IMR-90 (cell line): ENCODE data around the gene GPRC5B. TPM values are rescaled to one million over a fixed set of nuclear protein-coding genes. Genes with fewer than 3 reads are reported as not detected.

Experiments used
- ATAC-seq: fragments of 200-7000 bp; cut with Tn5 transposase; 2 replicates; pipeline ENCODE4 v1.9.1; 2020; ENCODE audit warnings: low read depth, mild to moderate bottlenecking, moderate library complexity
- BruUV-seq: library from RNA; stranded (reverse); fragments of 400-500 nt; replicated peaks from 2 replicates; lab custom pipeline; 2021; lab: Mats Ljungman, UMichigan
- CTCF ChIA-PET: fragments of 300-600 bp; formaldehyde crosslinking; extraction: SDS; loops from one replicate; lab custom pipeline; 2021; ENCODE audit warnings: antibody characterized with exemption; lab: Yijun Ruan, JAX
- POLR2A ChIA-PET: fragments of 300-600 bp; sonication (Branson Sonifier 250); formaldehyde crosslinking; loops from one replicate; lab custom pipeline; 2022; ENCODE audit warnings: antibody characterized with exemption; ENCODE audit not compliant: unreplicated experiment; lab: Charles Lee
- DNase-seq: peaks from one replicate; pipeline ENCODE4 v3.0.0; 2013
- H2AFZ ChIP-seq: replicated peaks from 2 replicates; pipeline ENCODE3; 2013; ENCODE audit warnings: low read length, mild to moderate bottlenecking; ENCODE audit not compliant: poor library complexity
- H2AK5ac ChIP-seq: 2 replicates; pipeline ENCODE4 v1.6.1; 2013; ENCODE audit warnings: low read depth, low read length, inconsistent platforms
- H2AK9ac ChIP-seq: replicated peaks from 2 replicates; pipeline ENCODE3; 2013; ENCODE audit warnings: mild to moderate bottlenecking, low read depth, low read length, moderate library complexity; ENCODE audit not compliant: poor library complexity
- H2BK120ac ChIP-seq: 2 replicates; pipeline ENCODE4 v1.6.1; 2013; ENCODE audit warnings: low read depth, low read length, inconsistent platforms
- H2BK15ac ChIP-seq: 3 replicates; pipeline ENCODE4 v1.6.1; 2013; ENCODE audit warnings: low read depth, low read length, inconsistent platforms
- H2BK20ac ChIP-seq: 2 replicates; pipeline ENCODE4 v1.6.1; 2013; ENCODE audit warnings: low read depth, mild to moderate bottlenecking, inconsistent platforms, low read length, moderate library complexity
- H2BK5ac ChIP-seq: 2 replicates; pipeline ENCODE4 v1.6.1; 2013; ENCODE audit warnings: mild to moderate bottlenecking, low read depth, low read length, inconsistent platforms; ENCODE audit not compliant: poor library complexity, severe bottlenecking
- H3K14ac ChIP-seq: replicated peaks from 2 replicates; pipeline ENCODE4 v1.6.1; 2013; ENCODE audit warnings: low read depth, low read length, inconsistent platforms
- H3K18ac ChIP-seq: 2 replicates; pipeline ENCODE4 v1.6.1; 2013; ENCODE audit warnings: low read depth, low read length, control low read depth
- H3K23ac ChIP-seq: 2 replicates; pipeline ENCODE4 v1.6.1; 2013; ENCODE audit warnings: low read depth, low read length, inconsistent platforms
- H3K27ac ChIP-seq: 2 replicates; pipeline ENCODE4 v1.5.1; 2013; ENCODE audit warnings: mild to moderate bottlenecking, control low read depth, low read length; ENCODE audit not compliant: insufficient read depth
- H3K27me3 ChIP-seq: 2 replicates; pipeline ENCODE4 v1.6.1; 2013; ENCODE audit warnings: low read length; ENCODE audit not compliant: control insufficient read depth, insufficient read depth
- H3K36me3 ChIP-seq: 2 replicates; pipeline ENCODE4 v1.6.1; 2013; ENCODE audit warnings: low read length, mixed read lengths; ENCODE audit not compliant: control insufficient read depth, insufficient read depth
- H3K4ac ChIP-seq: 2 replicates; pipeline ENCODE4 v1.6.1; 2013; ENCODE audit warnings: low read depth, low read length, inconsistent platforms
- H3K4me1 ChIP-seq: 2 replicates; pipeline ENCODE4 v1.6.1; 2013; ENCODE audit warnings: low read length, mixed read lengths; ENCODE audit not compliant: control insufficient read depth, insufficient read depth
- H3K4me2 ChIP-seq: 2 replicates; pipeline ENCODE4 v1.6.1; 2013; ENCODE audit warnings: low read depth, mild to moderate bottlenecking, control low read depth, low read length, moderate library complexity
- H3K4me3 ChIP-seq: 2 replicates; pipeline ENCODE4 v1.5.1; 2013; ENCODE audit warnings: low read depth, mild to moderate bottlenecking, control low read depth, low read length, moderate library complexity; ENCODE audit not compliant: insufficient read depth
- H3K56ac ChIP-seq: 2 replicates; pipeline ENCODE4 v1.6.1; 2013; ENCODE audit warnings: low read length, inconsistent platforms; ENCODE audit not compliant: insufficient read depth; ENCODE audit errors: extremely low read depth
- H3K79me1 ChIP-seq, 2 experiments: 2 replicates each; pipeline ENCODE4 v1.6.1; 2013; ENCODE audit warnings: low read length in 2 of 2, inconsistent platforms in 1 of 2, low read depth in 1 of 2
- H3K9ac ChIP-seq: 2 replicates; pipeline ENCODE4 v1.6.1; 2013; ENCODE audit warnings: low read depth, low read length, control low read depth
- H3K9me1 ChIP-seq: 2 replicates; pipeline ENCODE4 v1.6.1; 2013; ENCODE audit warnings: low read length, inconsistent platforms; ENCODE audit not compliant: insufficient read depth
- H3K9me3 ChIP-seq: 2 replicates; pipeline ENCODE4 v1.6.1; 2013; ENCODE audit warnings: low read length; ENCODE audit not compliant: control insufficient read depth, insufficient read depth
- H4K20me1 ChIP-seq: 2 replicates; pipeline ENCODE4 v1.6.1; 2013; ENCODE audit warnings: low read length, inconsistent platforms; ENCODE audit not compliant: insufficient read depth
- H4K5ac ChIP-seq: 2 replicates; pipeline ENCODE4 v1.6.1; 2013; ENCODE audit warnings: mild to moderate bottlenecking, low read depth, low read length, control low read depth
- H4K8ac ChIP-seq, 2 experiments: 2 replicates each; pipeline ENCODE4 v1.6.1; 2013; ENCODE audit warnings: low read depth in 2 of 2, low read length in 2 of 2, control low read depth in 1 of 2, inconsistent platforms in 1 of 2
- H4K91ac ChIP-seq: 2 replicates; pipeline ENCODE4 v1.6.1; 2013; ENCODE audit warnings: low read depth, low read length, inconsistent platforms; ENCODE audit not compliant: insufficient read depth
- BHLHE40 ChIP-seq: fragments of 150-350 bp; IDR thresholded peaks from 2 replicates; pipeline ENCODE4 v1.6.1; 2016; ENCODE audit warnings: mild to moderate bottlenecking, low read depth, low read length
- CEBPB ChIP-seq: IDR thresholded peaks from 2 replicates; pipeline ENCODE4 v1.6.1; 2012; ENCODE audit warnings: low read depth, low read length, improper control_type of control experiment
- CHD1 ChIP-seq: IDR thresholded peaks from 2 replicates; pipeline ENCODE4 v1.6.1; 2012; ENCODE audit warnings: low read depth, low read length, improper control_type of control experiment
- FOS ChIP-seq: fragments of 150-350 bp; IDR thresholded peaks from 2 replicates; pipeline ENCODE4 v1.6.1; 2016; ENCODE audit warnings: low read depth, low read length
- MAFK ChIP-seq: IDR thresholded peaks from 2 replicates; pipeline ENCODE4 v1.6.1; 2012; ENCODE audit warnings: low read depth, low read length, improper control_type of control experiment
- MAZ ChIP-seq: IDR thresholded peaks from 2 replicates; pipeline ENCODE4 v1.6.1; 2012; ENCODE audit warnings: low read depth, mild to moderate bottlenecking, low read length, improper control_type of control experiment, moderate library complexity, borderline replicate concordance
- MXI1 ChIP-seq: IDR thresholded peaks from 2 replicates; pipeline ENCODE4 v1.6.1; 2012; ENCODE audit warnings: low read depth, mild to moderate bottlenecking, low read length, moderate library complexity, borderline replicate concordance
- NFE2L2 ChIP-seq: fragments of 150-350 bp; IDR thresholded peaks from 2 replicates; pipeline ENCODE4 v1.6.1; 2016; ENCODE audit warnings: low read depth, mild to moderate bottlenecking, low read length
- POLR2A ChIP-seq: IDR thresholded peaks from 2 replicates; pipeline ENCODE4 v1.6.1; 2012; ENCODE audit warnings: mild to moderate bottlenecking, low read depth, low read length
- RAD21 ChIP-seq: IDR thresholded peaks from 2 replicates; pipeline ENCODE4 v1.6.1; 2012; ENCODE audit warnings: low read length, improper control_type of control experiment
- RCOR1 ChIP-seq: IDR thresholded peaks from 2 replicates; pipeline ENCODE4 v1.6.1; 2012; ENCODE audit warnings: mild to moderate bottlenecking, low read length, improper control_type of control experiment; ENCODE audit not compliant: insufficient replicate concordance
- RFX5 ChIP-seq: IDR thresholded peaks from 2 replicates; pipeline ENCODE4 v1.8.0; 2012; ENCODE audit warnings: low read depth, mild to moderate bottlenecking, low read length, moderate library complexity
- SMC3 ChIP-seq: fragments of 150-350 bp; IDR thresholded peaks from 2 replicates; pipeline ENCODE4 v1.6.1; 2016; ENCODE audit warnings: low read depth, mild to moderate bottlenecking, antibody characterized with exemption, low read length, moderate library complexity
- WGBS, 2 experiments: methylation state at CpG; one replicate each; pipeline versions ENCODE4 v1.1.5 to v1.1.7; 2013; ENCODE audit warnings: missing lambda C conversion rate in 2 of 2; ENCODE audit not compliant: insufficient read length in 1 of 2; ENCODE audit errors: extremely low coverage in 2 of 2; 5-methylcytosine and 5-hydroxymethylcytosine counted together
- dilution Hi-C: fragments of 300-500 bp; cut with HindIII; formaldehyde crosslinking; loops from one replicate; pipeline ENCODE4 v1.14.3; 2018; ENCODE audit warnings: low sequenced_read_pairs; ENCODE audit not compliant: unreplicated experiment
- in situ Hi-C: fragments of 300-500 bp; cut with MboI; formaldehyde crosslinking; loops from 3 replicates; pipeline ENCODE4 v1.14.3; 2019; ENCODE audit warnings: low sequenced_read_pairs, inconsistent platforms, mixed read lengths
- intact Hi-C: fragments of 100-400 bp; cut with micrococcal nuclease; formaldehyde crosslinking; loops from 2 replicates; pipeline ENCODE4 v1.10.0; 2022
- polyA plus RNA-seq, 3 experiments: library from polyadenylated mRNA; depleted of rRNA; stranded (reverse); fragments of >200 nt; gene quantifications; 2 replicates each; pipeline ENCODE4 v1.2.3, GENCODE V29; 2012; ENCODE audit warnings: low replicate concordance in 1 of 3
- total RNA-seq: library from RNA; depleted of rRNA; stranded (reverse); fragments of >200 nt; gene quantifications from 2 replicates; pipeline ENCODE4 v1.2.3, GENCODE V29; 2012
- TF ChIP-seq, protein P1 (sequence below): fragments of 150-350 bp; IDR thresholded peaks from 2 replicates; pipeline ENCODE4 v1.6.1; 2016; ENCODE audit warnings: low read depth, mild to moderate bottlenecking, low read length, moderate library complexity, borderline replicate concordance
- TF ChIP-seq, protein P2 (sequence below): fragments of 150-350 bp; IDR thresholded peaks from 2 replicates; pipeline ENCODE4 v1.6.1; 2017; ENCODE audit warnings: mild to moderate bottlenecking, antibody characterized with exemption, low read length, low read depth
- TF ChIP-seq, protein P3 (sequence below): conservative IDR thresholded peaks from 2 replicates; pipeline ENCODE4 v1.5.1; 2012; ENCODE audit warnings: mild to moderate bottlenecking, low read depth, low read length, improper control_type of control experiment

GPRC5B gene
- total and polyA plus RNA-seq, 2 of the 4 experiments (the other 2 are of a cell fraction) = 2.5 to 8.5 TPM

GRCh38 chr16:19854543-19854876, 30.1 kb downstream of the GPRC5B start:
- no peak for TF ChIP-seq RAD21
- TF ChIP-seq, protein P1, sequence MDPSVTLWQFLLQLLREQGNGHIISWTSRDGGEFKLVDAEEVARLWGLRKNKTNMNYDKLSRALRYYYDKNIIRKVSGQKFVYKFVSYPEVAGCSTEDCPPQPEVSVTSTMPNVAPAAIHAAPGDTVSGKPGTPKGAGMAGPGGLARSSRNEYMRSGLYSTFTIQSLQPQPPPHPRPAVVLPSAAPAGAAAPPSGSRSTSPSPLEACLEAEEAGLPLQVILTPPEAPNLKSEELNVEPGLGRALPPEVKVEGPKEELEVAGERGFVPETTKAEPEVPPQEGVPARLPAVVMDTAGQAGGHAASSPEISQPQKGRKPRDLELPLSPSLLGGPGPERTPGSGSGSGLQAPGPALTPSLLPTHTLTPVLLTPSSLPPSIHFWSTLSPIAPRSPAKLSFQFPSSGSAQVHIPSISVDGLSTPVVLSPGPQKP = no peak
- TF ChIP-seq FOS = no peak
- TF ChIP-seq, protein P2, sequence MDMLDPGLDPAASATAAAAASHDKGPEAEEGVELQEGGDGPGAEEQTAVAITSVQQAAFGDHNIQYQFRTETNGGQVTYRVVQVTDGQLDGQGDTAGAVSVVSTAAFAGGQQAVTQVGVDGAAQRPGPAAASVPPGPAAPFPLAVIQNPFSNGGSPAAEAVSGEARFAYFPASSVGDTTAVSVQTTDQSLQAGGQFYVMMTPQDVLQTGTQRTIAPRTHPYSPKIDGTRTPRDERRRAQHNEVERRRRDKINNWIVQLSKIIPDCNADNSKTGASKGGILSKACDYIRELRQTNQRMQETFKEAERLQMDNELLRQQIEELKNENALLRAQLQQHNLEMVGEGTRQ = no peak
- TF ChIP-seq BHLHE40 = no peak
- no peak for TF ChIP-seq RFX5
- no peak for TF ChIP-seq CHD1
- TF ChIP-seq, protein P3, sequence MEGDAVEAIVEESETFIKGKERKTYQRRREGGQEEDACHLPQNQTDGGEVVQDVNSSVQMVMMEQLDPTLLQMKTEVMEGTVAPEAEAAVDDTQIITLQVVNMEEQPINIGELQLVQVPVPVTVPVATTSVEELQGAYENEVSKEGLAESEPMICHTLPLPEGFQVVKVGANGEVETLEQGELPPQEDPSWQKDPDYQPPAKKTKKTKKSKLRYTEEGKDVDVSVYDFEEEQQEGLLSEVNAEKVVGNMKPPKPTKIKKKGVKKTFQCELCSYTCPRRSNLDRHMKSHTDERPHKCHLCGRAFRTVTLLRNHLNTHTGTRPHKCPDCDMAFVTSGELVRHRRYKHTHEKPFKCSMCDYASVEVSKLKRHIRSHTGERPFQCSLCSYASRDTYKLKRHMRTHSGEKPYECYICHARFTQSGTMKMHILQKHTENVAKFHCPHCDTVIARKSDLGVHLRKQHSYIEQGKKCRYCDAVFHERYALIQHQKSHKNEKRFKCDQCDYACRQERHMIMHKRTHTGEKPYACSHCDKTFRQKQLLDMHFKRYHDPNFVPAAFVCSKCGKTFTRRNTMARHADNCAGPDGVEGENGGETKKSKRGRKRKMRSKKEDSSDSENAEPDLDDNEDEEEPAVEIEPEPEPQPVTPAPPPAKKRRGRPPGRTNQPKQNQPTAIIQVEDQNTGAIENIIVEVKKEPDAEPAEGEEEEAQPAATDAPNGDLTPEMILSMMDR = no peak
- no peak for TF ChIP-seq NFE2L2
- TF ChIP-seq MXI1 = no peak
- TF ChIP-seq CEBPB = no peak
- TF ChIP-seq MAZ = no peak
- no peak for TF ChIP-seq POLR2A
- no peak for TF ChIP-seq RCOR1
- TF ChIP-seq SMC3 = no peak
- no peak for TF ChIP-seq MAFK
- no peak overlapping the region for H2BK15ac ChIP-seq
- H3K14ac ChIP-seq = no peak overlapping the region
- H3K36me3 ChIP-seq = no peaks in the 10 kb centered on the region
- no peak overlapping the region for H4K91ac ChIP-seq
- H3K23ac ChIP-seq = no peak overlapping the region
- BruUV-seq = no TSS peak
- no peak overlapping the region for H3K56ac ChIP-seq
- H2BK5ac ChIP-seq = no peak overlapping the region
- dilution Hi-C loops (no loop called here), intact Hi-C loops (no loop called here), in situ Hi-C loops (no loop called here)
- H2AK9ac ChIP-seq = no peak overlapping the region
- no peaks in the 10 kb centered on the region for H4K20me1 ChIP-seq
- H3K27ac ChIP-seq = no peak overlapping the region
- no peak overlapping the region for H3K4me3 ChIP-seq
- H3K18ac ChIP-seq = no peak overlapping the region
- H3K79me1 ChIP-seq = no peaks in the 10 kb centered on the region
- DNase-seq (no peak), ATAC-seq (no peak)
- H3K9ac ChIP-seq = no peak overlapping the region
- no peaks in the 10 kb centered on the region for H3K9me3 ChIP-seq
- H3K27me3 ChIP-seq = no peaks in the 10 kb centered on the region
- H3K4ac ChIP-seq = no peak overlapping the region
- H2BK20ac ChIP-seq = no peak overlapping the region
- H2BK120ac ChIP-seq = no peak overlapping the region
- WGBS, 2 experiments = no CpG with 5 or more reads among the region's 6 CpGs
- POLR2A ChIA-PET = no interaction called here
- H4K8ac ChIP-seq = no peak overlapping the region
- CTCF ChIA-PET = interaction anchor here (1.4 kb wide), 1 partner anchor 13 kb away, joined by 3 read pairs; no protein-coding TSS in a partner anchor
- H4K5ac ChIP-seq = no peak overlapping the region
- no peak overlapping the region for H3K4me2 ChIP-seq
- no peaks in the 10 kb centered on the region for H3K4me1 ChIP-seq
- no peaks in the 10 kb centered on the region for H3K9me1 ChIP-seq
- no peak overlapping the region for H2AK5ac ChIP-seq
- no peak overlapping the region for H2AFZ ChIP-seq
